SK-N-DZ (cell line): ENCODE data around the gene PSMF1.

ENCODE experiments used
- DNase-seq: peaks from one replicate; pipeline ENCODE4 v3.0.0-alpha.2; 2015; ENCODE audit warnings: low spot score

Gene PSMF1

GRCh38 chr20:1164871-1165270, 46.5 kb downstream of the PSMF1 start:
- DNase-seq = no peak

- DNase-seq = no peak
These were observed 47.1 kb downstream of the PSMF1 start for GRCh38 chr20:1165521-1165920.

GRCh38 chr20:1165941-1166340, 47.5 kb downstream of the PSMF1 start:
- DNase-seq = no peak

- DNase-seq = no peak
These were observed 48.7 kb downstream of the PSMF1 start for GRCh38 chr20:1166948-1167720.

DNA sequence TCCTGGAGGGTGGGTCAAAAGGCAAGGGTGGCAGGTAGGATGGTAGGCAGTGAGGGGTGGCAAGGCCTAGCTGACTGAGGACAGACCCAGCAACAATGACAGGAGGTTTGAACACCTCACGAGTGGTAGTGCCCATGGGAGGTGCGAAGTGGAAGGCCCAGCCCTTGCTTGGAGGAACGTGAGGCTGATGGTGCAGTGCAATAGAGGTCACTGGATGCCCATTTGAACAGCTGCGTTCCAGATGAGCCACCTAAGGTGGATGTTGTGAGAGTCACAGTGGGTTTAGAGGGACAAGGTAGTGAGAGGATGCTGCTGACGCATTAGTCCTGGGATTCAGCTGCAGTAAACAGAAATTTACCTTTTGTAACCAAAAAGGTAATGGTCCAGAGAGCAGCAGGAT, 50.8 kb downstream of the PSMF1 start:
- DNase-seq = no peak

DNA sequence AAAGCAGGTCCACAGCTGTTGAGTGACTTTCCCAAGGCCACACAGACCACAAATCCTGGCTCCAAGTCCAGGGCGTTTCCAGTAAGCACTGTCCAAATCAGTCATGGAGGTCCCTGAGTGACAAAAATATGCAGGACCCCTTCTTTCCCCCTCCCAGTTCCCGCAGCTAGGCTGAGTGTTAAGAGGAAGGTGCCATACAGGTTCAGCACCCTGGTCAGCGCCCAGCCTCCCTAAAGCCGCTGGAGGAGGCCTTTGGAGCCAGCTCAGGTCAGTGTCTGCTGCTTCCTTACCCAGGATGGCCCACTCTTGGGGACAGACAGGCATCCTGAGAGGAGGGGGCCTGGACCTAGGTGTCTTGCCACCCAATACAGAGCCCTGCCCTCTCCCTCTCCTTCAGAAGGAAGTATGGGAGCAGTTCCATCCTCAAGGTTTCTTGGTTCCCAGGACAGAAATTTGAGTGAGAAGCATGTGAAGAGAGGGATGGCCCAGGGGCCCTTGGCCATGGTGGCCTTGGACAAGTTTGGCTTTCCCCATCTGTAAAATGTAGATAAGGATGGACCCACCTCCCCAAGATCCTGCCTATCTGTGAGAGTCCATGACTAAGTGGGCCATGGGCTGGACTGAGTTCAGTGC, 53.2 kb downstream of the PSMF1 start:
- DNase-seq = no peak

- DNase-seq = no peak
These were observed 55.3 kb downstream of the PSMF1 start for GRCh38 chr20:1173698-1174097.

GRCh38 chr20:1174787-1175186, 56.4 kb downstream of the PSMF1 start:
- DNase-seq = no peak

DNA sequence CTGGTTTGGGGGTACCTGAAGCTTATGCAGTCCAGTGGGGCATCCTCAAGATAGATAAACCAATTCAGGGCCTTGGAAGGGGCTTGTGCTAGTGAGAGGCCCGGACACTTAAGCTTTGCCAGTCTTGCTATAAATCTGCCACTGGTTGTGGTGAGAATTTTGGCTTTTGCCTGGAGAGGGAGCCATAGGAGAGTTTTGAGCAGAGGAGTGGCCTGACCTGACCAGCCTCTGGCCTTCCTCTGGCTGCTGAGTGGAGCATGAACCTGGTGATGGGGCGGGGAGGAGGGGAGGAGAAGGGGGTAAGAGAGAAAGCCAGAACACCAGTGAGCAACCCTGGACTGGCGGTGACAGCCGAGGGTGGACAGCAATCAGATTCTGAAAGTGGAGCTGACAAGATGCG, 59.3 kb downstream of the PSMF1 start:
- peak; percentile 28 for DNase-seq

- DNase-seq = no peak
These were observed 59.7 kb downstream of the PSMF1 start for GRCh38 chr20:1178103-1178502.

DNA sequence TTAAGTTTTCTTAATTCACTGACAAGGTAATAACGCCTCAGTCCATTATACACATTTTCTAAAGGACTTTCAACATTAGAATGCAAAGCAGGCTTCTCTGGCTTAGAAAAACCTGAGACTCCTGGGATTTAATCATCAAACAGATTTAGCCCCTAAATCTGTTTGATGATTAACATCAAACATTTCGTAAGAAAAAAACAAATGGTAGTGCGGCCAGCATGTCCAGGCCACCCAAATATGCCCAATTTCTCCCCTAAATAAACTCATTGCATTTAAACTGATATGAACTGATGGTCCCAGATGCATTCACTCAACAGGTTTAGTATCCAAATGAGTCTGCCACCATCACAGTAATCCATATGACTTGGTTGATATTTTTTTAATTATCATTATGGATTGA, 60.2 kb downstream of the PSMF1 start:
- no peak for DNase-seq

DNA sequence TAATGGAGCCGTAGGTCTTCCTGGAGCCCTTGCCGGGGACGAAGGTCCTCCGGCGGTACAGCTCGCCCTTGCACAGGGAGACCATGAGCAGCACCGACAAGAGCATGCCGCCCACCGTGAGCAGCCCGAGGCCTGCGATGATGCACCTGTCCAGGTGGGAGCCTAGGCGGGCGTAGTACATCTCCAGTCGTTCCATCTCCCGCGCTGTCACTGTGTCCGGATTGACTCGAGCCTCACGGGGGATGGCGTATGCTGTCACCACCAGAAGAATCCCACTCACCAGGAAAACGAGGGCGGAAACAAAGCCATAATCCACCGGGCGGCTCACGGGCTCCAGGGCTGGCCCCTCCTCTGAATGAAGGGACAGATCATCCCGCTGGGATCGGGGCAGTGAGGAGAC, 62.5 kb downstream of the PSMF1 start:
- no peak for DNase-seq

DNA sequence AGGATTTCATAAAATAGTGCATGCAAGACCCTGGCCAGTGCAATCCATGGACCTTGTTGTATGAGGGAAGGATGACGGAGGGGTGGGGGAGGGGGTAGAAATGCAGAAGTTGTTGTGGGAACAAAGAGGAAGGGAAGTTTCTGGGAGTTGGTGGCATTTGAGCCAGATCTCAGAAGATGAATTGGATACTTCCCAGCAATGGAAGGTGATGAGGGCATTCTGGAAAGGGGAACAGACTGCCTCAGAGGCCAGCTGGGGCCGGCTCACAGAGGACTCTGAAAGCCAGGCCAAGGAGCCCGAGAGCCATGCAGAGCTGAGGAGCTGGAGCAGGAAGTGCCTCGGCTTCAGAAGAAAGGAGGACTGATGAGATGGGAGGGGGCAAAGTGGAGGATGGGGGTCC, 63.7 kb downstream of the PSMF1 start:
- DNase-seq = no peak

- no peak for DNase-seq
These were observed 64.8 kb downstream of the PSMF1 start for GRCh38 chr20:1183153-1183552.

DNA sequence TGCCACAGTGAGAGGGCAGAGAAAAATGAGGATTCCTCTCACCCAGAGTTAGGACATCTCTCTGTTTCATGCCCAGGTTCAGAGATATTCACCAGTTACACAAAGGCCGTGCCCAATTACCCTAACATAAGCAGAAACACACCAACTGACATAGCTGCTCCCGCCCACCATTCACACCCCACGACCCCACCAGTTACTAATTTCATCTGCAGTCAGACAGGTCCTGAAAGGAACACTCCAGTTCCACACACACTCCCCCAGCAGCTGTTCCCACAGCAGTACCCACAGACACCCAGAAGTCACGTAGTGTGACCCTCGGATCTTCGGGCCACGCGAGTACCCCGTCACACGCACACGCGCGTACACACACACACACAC, 65.8 kb downstream of the PSMF1 start:
- no peak for DNase-seq

DNA sequence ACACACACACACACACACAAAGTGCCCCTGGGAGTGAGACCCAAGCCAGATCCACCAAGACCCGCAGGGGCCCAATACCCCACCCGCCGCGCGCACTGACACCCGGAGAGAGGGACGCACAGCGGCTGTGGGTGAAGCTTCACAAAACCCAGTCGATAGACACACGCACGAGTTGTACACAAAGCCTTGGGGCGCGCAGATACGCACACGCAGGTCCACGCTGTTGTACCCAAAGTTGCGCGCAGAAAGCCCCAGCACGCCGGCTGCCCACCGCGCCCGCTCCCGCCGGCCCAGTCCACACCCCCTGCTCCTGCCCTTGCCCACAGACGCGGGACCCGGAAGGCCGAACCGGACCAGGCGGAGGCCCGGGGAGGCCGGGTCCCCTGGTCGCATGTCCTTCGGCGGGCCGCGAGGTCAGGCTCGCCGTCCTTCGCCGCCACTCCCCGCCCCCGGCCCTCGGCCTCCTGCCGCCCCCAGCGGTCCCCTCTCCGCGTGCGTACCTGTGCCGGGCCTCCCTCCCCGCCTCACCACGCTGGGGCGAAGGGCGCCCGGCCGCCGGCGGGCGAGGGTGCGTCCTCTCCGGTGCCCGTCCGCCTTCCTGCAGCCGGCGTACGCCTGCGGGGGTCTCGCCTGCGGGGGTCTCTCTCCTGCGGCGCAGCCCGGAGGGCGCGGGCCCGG, 66.4 kb downstream of the PSMF1 start, which contains the start of gene TMEM74B:
Gene TMEM74B, minus strand, starts transcription at position 344 of the 678 bp plus-strand sequence. CDS start 1,180 bp downstream, outside the sequence.
- no peak for DNase-seq

DNA sequence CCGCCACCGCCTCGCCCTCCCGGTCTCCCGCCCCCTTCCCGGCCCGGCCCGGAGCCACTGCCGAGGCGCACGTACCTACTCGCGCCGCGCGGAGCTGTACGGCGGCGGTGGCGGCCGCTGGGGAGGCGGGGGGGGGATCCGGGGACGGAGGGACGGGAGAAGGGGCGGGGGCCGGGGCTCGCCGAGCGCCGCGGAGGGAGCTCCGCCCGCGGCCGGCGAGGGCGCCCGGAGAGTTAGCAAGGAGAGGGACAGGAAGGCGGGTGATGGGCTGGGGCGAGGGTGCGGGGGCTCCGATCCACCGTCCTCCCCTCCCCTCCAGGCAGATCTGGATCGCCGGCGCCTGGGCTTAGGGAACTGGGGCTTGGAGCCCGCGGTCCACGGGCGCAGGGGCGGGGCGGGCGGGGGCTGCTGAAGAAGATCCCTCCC, 66.9 kb downstream of the PSMF1 start:
- DNase-seq = peak; percentile 24

GRCh38 chr20:1185790-1186334, 67.5 kb downstream of the PSMF1 start:
- DNase-seq = peak; percentile 75

- no peak for DNase-seq
These were observed 68.1 kb downstream of the PSMF1 start for GRCh38 chr20:1186367-1186991.

DNA sequence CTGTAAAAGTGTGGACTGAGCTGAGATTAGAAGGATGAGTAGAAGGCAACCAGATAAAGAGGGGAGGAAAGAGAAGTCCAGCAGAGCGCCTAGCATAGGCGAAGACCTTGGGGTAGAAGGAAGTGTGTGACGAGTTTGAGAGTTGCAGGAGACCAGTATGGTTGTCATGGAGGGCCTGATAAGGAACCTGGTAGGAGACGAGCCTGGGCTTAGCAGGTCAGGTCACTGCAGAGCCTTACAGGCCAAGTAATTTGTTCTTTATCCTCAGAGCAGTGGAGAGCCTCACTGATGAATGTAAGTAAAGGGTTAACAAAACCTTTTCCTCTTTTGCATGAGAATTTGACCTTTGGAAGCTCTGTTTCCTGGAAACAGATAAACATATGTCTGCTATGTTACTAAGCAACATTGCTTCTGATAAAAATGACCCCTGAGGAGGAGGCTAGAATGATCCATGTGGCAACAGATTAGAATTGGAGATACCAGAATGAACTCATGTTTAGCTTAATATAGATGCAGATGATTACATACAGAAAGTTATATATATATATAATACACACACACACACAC, 69.3 kb downstream of the PSMF1 start:
- no peak for DNase-seq

DNA sequence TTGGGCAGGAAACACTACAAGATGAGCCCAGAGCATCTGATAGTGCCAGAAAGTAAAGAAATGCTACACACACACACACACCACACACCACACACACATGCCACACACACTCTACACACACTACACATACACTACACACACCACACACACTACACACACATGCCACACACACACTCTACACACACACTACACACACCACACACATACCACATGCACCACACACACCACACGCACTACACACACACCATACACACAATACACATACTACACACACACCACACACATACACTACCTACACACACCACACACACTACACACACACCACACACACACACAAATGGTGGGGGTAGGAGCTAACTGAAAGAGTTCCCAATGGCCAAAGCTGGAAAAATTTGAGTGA, 69.9 kb downstream of the PSMF1 start:
- no peak for DNase-seq

DNA sequence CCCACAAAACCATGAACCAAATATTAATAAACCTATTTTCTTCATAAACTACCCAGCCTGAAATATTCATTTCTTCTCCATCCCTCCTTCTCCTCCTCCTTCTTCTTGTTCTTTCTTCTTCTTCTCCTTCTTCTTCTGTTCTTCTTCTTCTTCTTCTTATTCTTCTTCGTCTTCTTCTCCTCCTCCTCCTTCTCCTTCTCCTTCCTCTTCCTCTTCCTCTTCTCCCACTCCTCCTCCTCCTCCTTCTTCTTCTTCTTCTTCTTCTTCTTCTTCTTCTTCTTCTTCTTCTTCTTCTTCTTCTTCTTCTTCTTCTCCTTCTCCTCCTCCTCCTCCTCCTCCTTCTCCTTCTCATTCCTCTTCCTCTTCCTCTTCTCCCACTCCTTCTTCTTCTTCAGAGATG, 71.4 kb downstream of the PSMF1 start:
- no peak for DNase-seq
